CD4-positive, alpha-beta T cell treated with Interleukin-4 for 1 hour (primary cell): ENCODE data around the gene RSPH1.

Source experiments
- DNase-seq, 2 donors: peaks; one replicate each; pipeline ENCODE4 v3.0.0-alpha.2; 2020 to 2022

The RSPH1 gene

DNA sequence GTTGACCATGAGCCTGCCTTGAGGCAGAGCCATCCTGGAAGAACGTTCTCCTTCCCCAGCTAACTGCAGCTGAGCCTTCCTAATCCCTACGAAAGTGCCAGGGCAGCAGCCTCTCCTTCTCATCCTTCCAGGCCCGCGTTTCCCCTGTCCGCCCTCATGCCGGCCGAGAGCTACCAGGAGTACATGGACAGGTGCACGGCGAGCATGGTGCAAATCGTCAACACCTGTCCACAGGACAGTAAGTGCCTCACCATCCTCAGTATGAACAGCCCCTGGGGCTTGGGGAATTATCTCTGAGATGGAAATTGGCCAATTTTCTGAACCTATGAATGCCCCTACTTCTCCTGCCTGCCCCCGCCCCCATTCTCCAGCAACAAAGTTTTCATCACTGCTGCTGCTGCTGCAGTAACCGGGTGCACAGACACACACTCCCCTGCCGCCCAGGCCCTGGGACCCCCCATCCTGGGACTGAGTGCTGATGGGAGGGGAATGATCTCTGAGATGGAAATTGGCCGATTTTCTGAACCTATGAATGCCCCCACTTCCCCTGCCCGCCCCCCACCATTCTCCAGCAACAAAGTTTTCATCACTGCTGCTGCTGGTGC lies 52.7 kb downstream of the RSPH1 start:
- DNase-seq = no peak

DNA sequence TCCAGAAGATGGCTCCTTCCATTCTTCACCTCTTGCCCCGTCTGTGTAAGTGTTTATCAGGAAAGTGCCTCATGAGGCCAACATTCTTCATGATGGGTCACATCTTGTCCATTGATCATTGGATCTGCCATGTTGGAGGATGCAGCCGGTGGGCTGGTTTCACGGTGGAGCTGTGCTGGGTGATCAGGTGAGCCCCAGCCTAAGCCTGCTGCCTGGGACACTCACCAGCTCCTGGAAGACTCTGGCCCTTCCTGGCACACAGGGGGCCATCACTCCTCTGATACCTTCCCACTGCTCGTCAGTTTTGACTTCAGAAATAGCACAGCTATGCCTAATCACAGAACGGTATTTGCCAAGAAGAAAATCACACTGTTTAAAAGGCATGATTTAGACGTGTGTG lies 54.1 kb downstream of the RSPH1 start:
- DNase-seq = no peak

DNA sequence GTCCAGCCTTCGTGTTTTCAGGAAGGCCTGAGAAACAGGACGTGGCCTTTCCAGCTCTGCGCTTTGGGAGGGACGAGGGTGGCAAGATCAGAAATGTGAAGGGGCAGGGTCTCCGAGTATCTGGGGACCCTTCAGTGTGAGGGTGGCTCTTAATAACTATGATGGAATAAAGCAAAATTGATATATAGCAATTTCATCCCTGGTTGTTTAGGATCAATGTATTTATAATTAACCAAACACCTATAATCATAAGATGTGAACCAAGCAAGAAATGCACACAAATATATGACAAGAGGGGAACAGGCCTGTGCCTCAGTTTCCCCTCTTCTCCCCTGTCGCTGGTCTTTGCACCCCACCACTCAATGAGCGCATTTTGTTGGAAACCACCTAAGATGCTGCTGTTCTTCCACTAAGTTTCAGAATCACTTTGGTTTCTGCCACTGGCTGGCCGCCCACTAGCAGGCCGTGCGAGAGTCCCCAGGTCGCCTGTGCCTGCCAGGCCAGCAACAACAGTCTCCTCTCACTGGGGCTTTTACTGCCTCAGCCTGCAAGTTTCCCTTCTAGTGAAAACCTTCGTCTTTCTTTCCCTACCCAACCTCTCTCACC lies 55.7 kb downstream of the RSPH1 start:
- no peak for DNase-seq

DNA sequence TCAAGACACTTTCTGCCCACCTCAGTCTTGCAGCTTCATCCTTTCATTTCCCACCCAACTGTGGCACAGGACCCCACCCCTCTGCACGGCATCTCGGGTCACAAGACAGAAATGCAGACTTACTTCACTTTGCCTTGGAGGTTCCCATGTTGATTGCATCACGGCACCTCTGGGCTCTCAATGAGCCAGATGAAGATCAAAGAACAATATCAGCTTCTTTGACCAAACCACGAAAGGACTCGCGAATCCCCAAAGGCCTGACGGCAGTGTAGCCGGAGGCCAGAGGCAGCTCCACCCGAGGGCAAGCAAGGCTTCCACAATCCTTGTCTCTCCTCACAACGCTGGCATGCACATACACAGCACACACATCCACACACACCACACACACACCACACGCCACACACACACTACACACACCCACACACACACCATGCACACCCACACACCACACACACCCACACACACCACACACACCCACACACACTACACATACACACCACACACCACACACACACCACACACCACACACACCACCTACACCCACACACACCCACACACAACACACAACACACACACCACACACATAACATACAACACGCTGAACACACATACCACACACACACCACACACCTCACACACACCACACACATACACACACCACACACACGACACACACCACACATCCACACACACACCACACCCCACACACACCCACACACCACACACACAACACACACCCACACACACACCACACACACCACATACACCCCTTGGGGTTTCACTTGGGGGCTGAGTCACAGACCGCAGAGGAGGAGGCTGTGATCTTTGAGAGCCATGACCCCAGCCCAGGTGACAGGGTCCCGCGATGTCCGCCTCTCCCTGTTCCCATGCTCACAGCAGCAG lies 56.5 kb downstream of the RSPH1 start:
- peak in 1 of 2 donors; percentile 34 for DNase-seq

DNA sequence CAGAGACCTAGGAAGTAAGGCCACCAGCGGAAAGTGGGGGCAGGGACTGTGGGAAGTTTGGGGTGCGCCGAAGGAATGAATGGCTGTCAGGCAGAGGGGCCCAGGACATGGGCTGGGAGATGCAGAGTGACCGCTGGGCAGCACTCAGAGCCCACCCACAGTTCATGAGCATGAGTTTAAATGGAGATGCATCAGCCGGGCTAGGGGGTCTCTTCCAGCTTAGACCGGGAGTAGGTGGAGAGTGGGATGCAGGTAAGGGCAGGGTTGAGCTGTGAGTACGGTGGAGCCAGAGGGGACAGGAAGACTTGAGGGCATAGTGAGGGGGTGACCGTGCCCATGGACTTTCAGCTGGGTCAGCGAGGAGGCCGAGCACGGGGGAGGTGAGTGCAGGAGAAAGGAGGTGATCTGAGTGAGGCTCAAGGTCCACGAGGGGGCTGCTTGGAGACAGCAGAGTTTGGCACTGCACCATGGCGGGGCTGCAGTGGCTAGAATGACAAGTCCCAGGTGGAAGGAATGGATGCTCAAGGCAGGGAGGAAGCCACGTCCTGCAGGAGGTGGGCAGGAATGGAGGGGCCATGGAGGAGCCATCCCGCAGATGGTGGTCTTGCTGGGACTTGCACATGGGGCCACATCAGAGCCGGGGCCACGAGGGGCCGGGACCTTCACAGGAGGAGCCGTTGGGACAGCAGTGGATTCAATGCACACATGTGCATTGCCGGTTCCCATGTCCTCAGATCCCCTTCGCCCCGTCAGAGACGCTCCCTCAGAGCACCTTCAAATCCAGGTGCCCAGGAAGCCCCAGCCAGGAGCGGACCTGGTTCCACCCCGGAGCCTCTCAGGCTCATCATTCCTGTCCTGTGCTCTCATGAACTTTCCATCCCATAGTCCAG lies 57.5 kb downstream of the RSPH1 start:
- DNase-seq = no peak

DNA sequence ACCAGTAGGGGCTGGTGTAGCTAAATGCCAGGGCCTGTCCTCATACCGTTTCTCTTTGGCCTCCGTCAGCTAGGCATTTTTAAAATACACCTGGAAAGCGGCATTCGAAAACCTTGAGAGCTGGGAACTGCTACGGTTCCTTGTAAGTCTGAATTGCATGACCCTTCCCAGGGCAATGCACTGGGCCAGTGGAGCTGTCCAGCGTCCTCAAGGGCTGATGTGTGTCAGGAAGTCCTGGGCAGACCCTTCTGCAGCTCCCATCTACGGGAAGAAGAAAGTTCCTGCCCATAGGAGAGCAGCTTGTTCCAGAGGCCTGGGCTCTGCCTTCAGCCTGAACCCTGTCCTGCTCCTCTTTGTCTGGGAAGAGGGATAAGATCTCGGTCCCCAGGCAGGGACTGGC lies 58.2 kb downstream of the RSPH1 start:
- DNase-seq = no peak

DNA sequence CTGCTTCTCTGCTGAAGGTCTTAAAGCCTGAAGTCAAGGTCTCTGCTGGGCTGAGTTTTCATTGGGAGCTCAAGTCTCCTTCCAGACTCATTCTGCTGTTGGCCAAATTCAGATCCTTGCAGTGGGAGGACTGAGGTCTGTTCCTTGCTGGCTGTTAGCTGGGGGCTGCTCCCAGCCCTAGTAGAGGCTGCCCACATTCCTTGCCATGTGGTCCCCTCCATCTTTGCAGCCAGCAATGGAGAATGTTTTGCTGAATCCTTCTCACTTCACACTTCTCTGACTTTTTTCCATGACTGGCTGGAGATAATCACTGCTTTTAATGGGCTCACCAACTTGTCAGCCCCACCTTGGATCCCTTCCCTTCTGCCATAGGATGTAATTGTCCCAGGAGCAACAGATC lies 59.1 kb downstream of the RSPH1 start:
- no peak for DNase-seq

DNA sequence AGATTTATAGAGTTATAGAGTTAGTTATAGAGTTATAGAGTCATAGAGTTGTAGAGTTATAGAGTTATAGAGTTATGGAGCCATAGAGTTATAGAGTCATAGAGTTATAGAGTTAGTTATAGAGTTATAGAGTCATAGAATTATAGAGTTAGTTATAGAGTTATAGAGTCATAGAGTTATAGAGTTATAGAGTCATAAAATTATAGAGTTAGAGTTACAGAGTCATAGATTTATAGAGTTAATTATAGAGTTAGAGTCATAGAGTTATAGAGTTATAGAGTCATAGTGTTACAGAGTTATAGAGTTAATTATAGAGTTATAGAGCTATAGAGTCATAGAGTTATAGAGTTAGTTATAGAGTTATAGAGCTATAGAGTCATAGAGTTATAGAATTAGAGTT lies 60.2 kb downstream of the RSPH1 start:
- DNase-seq = no peak

DNA sequence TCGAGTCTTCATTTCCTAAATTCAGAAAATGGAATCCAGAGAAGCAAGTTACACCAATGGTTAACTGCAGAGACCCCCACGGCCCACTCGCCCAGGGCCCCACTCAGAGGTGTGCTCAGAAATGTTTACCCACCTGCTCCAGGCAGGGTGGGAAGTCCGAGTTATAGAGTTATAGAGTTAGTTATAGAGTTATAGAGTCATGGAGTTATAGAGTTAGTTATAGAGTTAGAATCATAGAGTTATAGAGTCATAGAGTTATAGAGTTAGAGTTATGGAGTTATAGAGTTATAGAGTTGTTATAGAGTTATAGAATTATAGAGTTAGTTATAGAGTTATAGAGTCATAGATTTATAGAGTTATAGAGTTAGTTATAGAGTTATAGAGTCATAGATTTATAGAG lies 60.6 kb downstream of the RSPH1 start:
- no peak for DNase-seq

DNA sequence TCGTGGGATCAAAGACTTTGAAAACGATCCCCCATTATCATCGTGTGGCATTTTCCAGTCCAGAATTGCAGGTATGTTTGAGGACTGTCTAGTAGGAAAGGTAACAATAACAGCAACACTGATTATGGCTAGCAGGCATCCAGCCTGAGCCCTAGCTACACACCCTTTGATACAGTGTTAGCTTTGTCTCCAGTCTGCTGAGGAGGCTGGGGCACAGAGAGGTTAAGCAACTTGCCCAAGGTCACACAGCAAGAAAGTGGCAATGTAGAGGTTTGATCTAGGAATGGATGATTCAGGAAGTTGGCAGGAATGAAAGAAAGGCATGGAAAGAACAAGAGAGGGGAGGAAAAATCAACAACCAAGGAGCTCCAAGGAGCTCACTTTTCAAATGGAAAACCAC lies 61.1 kb downstream of the RSPH1 start:
- no peak for DNase-seq

DNA sequence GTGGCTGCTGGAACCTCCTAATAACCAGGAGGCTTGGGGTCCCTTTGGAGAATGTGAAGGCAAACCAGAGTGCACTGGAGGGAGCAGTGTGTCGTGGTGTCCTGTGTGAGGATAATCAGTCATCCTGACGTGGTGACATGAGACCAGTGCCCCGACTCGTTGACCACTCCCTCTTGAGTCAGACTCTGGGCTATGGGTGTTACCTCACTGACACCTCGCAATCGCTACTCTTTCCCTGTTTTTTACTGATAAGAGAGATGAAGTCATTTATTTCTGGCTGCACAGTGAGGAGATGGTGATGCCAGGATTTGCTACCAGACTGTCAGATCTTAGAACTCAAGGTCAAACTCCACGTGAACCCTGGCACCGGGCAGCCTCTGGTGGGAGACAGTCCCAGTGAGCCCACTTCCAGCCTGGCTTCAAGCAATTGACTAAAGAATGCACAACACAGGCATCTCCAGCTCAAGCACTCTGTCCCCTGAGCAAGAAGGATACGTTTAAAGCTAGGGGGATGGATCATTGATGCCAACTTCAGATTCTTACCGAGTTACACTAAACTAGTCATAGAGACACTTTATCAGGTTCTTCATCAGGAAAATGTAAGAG lies 62.0 kb downstream of the RSPH1 start:
- no peak for DNase-seq

DNA sequence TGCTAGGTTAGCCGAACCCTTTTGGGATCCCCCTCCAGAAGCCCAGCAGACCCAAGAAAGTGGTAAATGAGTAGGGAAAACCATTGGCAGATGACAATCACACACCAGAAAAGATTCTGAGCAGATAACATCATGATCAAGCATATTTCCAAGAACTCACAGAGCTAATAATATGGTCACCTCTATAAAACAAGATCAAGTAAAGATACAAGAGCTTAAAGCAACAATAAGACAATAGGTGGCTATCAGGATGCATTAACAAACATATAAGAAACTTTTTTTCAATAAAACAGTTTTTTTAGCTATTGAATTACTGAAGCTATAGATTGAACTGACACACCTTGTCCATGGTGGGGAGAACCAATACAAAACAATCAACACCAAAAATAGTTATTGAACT lies 63.3 kb downstream of the RSPH1 start:
- DNase-seq = no peak

DNA sequence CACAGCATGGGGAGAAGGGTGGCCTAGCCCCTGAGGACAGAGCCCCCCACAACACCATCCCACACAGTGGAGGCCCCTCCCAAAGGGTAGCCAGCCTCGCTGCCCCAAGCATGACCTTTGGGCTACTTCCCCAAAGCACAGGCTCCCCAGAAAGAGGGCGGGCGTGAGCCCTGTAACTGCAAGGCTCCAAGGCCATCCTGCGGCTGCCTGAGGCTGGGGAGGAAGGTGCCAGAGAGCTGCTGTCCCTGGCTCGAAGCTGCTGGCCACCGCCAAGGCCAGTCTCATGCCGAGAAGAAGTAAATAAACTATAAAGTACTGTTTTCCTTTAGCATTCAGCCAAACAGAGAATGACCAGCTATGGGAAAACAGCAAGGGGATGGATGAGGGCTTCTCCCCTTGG lies 64.8 kb downstream of the RSPH1 start:
- DNase-seq = no peak

DNA sequence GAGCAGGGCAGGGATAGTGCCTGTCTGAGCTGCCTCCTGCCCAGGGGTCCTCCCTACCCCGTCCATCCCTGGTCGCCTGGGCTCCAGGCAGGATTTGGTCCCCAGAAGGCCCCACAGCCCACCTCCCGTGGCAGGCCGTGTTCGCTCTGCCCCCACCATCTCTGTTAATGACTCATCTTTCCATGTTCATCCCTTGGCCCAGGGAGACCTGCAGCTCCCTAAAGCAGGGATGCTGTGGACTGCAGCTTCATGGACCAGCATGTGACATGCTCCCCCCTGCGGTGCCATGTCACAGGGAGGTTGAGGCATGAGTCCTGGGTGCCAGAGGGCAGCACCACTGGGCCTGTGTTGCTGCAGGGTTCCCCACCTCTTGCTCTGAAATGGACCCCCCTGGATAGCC lies 65.5 kb downstream of the RSPH1 start:
- DNase-seq = no peak

DNA sequence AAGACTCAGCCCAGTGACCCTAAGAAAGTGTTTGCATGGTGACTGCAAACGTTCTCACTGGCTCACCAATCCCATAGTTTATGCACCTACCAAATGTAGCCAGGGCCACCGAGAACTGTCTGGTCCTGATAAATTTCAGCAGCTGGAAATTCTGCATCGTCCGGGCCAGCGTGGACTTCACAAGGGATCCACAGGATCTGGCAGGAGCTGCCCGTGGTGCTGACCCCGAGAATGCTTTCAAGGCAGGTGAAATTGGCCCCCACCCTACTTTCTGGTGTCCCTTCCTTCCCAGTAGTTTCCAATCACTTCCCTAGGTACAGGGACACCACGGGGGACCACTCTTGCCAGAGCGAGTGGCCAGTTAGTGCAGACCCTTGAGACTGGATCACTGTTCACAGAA lies 66.2 kb downstream of the RSPH1 start:
- no peak for DNase-seq

DNA sequence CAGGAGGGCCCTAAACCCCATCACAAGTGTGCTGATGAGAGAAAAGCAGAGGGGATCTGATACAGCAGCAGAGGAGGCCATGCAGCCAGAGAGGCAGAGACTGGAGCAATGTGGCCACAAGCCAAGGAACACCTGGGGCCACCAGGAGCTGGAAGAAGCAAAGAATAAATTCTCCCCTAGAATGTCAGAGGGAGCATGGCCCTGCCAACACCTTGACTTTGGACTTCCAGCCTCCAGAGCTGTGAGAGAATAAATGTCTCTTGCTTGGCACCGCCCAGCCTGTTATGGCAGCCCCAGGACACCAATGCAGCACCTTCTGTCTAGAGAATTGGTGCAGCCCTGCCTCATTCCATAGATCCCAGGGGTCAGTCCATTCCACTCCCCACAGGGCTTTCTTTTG lies 67.0 kb downstream of the RSPH1 start:
- DNase-seq = no peak

DNA sequence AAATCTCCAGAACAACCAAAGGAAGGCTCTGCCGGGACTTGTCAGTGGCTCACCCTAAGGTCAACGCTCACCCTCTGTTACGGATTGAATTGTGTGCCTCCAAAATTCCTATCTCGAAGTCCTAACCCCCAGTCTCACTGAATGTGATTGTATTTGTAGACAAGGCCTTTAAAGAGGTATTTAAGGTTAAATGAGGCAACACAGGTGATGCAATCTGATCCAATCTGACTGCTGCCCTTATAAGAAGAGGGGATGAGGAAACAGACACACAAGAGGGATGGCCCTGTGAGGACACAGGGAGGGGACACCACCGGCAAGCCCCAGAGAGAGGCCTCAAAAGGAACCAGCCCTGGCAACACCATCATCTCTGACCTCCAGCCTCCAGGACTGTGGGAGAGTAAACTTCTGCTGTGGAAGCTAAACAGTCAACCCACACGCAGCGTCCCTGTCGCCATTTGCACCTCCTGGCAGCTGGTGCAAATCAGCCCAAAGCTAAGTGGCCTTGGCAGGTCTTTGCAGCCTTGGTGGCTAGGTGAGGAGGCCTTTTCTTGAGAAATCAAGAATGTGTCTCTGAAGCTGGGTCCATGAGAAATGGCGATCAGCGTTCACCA lies 68.1 kb downstream of the RSPH1 start:
- no peak for DNase-seq

DNA sequence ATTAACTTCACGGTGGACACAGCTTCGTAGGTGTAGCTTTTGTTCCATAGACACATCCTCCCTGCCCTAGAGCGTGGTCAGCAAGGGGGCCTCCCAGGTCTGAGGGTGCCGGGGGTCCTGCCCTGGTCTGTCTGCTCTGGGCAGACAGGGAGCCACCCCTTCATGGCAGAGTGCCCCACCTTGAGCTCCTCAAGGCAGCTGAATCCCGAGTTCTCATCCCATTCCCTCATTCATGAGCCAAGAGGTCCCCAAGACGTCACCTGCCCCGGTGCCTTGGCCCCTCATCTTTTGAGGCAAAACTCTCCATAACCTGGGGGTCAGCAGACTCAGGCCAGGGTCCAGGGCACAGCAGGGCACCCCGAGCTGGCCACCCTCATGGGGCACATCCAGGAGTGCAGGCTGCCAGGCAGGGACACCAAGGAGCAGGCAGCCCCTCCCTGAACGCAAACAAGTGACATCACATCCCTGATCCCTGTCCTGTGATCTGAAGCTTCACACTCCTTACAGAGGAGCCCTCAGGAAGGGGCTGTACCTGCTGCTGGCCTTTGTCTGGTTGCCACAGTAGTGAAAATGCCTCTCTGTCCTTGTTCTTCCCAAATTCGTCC lies 69.0 kb downstream of the RSPH1 start:
- no peak for DNase-seq

DNA sequence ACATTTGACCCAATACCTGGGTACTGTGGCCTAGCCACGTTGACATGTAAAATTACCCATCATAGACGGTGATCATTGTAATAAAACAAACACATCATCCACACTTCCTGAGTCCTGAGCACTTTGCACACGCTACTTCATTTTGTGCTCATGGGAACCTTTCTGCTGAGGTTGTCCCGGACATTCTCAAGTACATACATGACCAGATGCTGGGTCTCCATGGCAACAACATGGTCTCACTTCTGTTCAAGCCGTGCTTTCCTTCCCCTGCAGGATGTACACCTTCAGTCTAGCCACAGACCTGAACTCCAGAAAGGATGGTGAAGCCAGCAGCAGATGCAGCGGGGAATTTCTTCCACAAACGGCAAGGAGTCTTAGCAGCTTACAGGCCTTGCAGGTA lies 69.6 kb downstream of the RSPH1 start:
- DNase-seq = no peak

DNA sequence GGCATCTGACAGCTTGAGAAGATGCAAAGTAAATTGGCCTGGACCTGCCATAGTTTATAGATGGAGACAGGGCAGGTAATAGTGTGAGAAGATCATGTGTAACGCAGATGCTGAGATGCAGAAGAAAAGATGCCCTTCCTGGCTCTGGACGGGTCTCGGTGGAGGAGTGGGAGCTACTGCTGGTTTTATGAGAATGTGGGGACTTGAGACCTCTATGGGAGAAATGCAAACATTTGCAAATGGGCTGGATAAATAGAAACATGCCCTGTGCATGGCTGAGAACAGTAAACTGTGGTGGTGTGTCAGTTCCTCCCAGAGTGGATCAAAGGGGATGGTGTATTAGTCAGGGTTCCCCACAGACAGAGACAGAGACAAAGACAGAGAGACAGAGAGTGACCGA lies 70.4 kb downstream of the RSPH1 start:
- DNase-seq = peak in 1 of 2 donors; percentile 11

DNA sequence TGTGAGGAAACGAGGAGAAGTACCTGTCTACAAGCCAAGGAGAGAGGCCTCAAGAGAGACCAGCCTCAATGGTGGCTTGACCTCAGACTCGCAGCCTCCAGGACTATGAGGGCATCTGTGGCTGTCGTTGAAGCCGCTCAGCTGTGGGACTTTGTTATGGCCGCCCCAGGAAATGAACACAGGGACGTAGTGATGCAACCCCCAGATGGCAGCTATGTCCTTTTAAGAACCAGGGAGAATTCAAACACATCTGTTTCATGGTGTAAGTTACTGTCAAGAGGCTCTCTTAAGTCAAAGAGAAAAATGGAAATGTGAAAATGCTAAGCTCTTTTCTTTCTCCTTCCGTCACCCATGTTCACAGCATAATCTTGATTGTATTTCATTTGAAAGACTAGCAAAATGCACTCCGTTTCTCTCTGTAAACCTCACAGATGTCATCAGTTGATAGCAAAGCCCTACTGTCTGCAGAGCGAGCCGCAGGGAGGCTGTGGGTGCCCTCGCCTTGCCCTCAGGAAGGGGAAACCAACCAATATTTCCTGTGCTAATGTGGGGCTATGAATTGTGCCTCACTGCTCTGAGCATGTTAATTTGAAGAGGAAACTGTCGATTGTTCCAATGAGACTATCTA lies 71.0 kb downstream of the RSPH1 start:
- peak; percentile 79 to 85 for DNase-seq
